ENCODE measurements around the gene HOMER1.

- TF ChIP-seq, protein P1, sequence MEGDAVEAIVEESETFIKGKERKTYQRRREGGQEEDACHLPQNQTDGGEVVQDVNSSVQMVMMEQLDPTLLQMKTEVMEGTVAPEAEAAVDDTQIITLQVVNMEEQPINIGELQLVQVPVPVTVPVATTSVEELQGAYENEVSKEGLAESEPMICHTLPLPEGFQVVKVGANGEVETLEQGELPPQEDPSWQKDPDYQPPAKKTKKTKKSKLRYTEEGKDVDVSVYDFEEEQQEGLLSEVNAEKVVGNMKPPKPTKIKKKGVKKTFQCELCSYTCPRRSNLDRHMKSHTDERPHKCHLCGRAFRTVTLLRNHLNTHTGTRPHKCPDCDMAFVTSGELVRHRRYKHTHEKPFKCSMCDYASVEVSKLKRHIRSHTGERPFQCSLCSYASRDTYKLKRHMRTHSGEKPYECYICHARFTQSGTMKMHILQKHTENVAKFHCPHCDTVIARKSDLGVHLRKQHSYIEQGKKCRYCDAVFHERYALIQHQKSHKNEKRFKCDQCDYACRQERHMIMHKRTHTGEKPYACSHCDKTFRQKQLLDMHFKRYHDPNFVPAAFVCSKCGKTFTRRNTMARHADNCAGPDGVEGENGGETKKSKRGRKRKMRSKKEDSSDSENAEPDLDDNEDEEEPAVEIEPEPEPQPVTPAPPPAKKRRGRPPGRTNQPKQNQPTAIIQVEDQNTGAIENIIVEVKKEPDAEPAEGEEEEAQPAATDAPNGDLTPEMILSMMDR (IDR thresholded peaks at IDR 0.05): no peak
- TF ChIP-seq POLR2A (IDR thresholded peaks at IDR 0.05) (no peak), POLR2AphosphoS5 (IDR thresholded peaks at IDR 0.05; ENCODE audit: insufficient read depth in 1 of 2, low read depth in 1 of 2) (no peak)
Measured at GRCh38 chr5:79563247-79563590, 49.3 kb upstream of the HOMER1 start.

All from vagina (tissue), 2 donors.